Activated T-cell treated with anti-CD3 and anti-CD28 coated beads, Interleukin-2, amount 50 U/mL, for 72 hours (primary cell): ENCODE measurements around the gene GPS2. TPM values are rescaled to one million over a fixed set of nuclear protein-coding genes. Genes with fewer than 3 reads are reported as not detected.

ENCODE experiments used
- ATAC-seq, 2 donors: fragments of 150-1000 bp; cut with Tn5 transposase; replicated peaks in 1 of 2; 2 replicates each; pipeline ENCODE4 v1.10.0; 2021; ENCODE audit warnings: moderate library complexity in 2 of 2, mild to moderate bottlenecking in 1 of 2
- DNase-seq, 2 donors: peaks; one replicate each; pipeline ENCODE4 v3.0.0; 2021 to 2022; ENCODE audit warnings: mixed read lengths in 1 of 2
- H3K27ac Mint-ChIP-seq: one replicate; pipeline ENCODE4 v1.8.0; 2022; ENCODE audit warnings: mild to moderate bottlenecking, moderate library complexity, mixed read lengths
- H3K27me3 Mint-ChIP-seq: one replicate; pipeline ENCODE4 v1.8.0; 2022; ENCODE audit warnings: low read depth, mixed read lengths
- H3K36me3 Mint-ChIP-seq, 2 donors: one replicate each; pipeline ENCODE4 v1.8.0; 2022; ENCODE audit warnings: mixed read lengths in 2 of 2, mild to moderate bottlenecking in 1 of 2; ENCODE audit not compliant: insufficient read depth in 2 of 2
- H3K4me1 Mint-ChIP-seq: one replicate; pipeline ENCODE4 v1.8.0; 2022; ENCODE audit warnings: low read depth, mixed read lengths
- H3K4me3 Mint-ChIP-seq, 2 donors: one replicate each; pipeline ENCODE4 v1.8.0; 2022; ENCODE audit warnings: mild to moderate bottlenecking in 2 of 2, mixed read lengths in 2 of 2, moderate library complexity in 2 of 2
- H3K9me3 Mint-ChIP-seq, 2 donors: one replicate each; pipeline ENCODE4 v1.8.0; 2022; ENCODE audit warnings: mixed read lengths in 2 of 2
- total RNA-seq, 2 donors: library from RNA; stranded (reverse); gene quantifications; one replicate each; pipeline ENCODE4 v1.2.3, GENCODE V29; 2022

Gene GPS2
- total RNA-seq, 2 donors from 2014 or later, result 50.5 to 50.7 TPM

- peaks cover 0 to 9% of the 10 kb centered on the region in 2 donors for H3K36me3 Mint-ChIP-seq
- no peak overlapping the region for H3K4me3 Mint-ChIP-seq
Observed at GRCh38 chr17:7322520-7323194, 7.5 kb upstream of the GPS2 start.

GRCh38 chr17:7321466-7321865 lies 6.3 kb upstream of the GPS2 start:
- Mint-ChIP-seq H3K36me3 (peaks cover 2 to 10% of the 10 kb centered on the region in 2 donors), H3K9me3 (no peaks in the 10 kb centered on the region), H3K4me3 (no peak overlapping the region), H3K27me3 (no peaks in the 10 kb centered on the region), H3K27ac (no peak overlapping the region), H3K4me1 (peaks cover 2% of the 10 kb centered on the region)
- no peak for ATAC-seq
- no peak for DNase-seq

More at GRCh38 chr17:7322520-7323194, 7.5 kb upstream of the GPS2 start:
- DNase-seq, result no peak
- ATAC-seq, result no peak
- Mint-ChIP-seq H3K27ac (no peak overlapping the region), H3K4me1 (peaks cover 3% of the 10 kb centered on the region), H3K9me3 (no peaks in the 10 kb centered on the region), H3K27me3 (no peaks in the 10 kb centered on the region)

- Mint-ChIP-seq H3K27ac (peak overlapping the region; percentile 55), H3K27me3 (no peaks in the 10 kb centered on the region), H3K4me1 (peaks cover 28% of the 10 kb centered on the region), H3K9me3 (no peaks in the 10 kb centered on the region), H3K4me3 (no peak overlapping the region), H3K36me3 (peaks cover 3 to 4% of the 10 kb centered on the region in 2 donors)
- DNase-seq (no peak), ATAC-seq (no peak)
Observed at GRCh38 chr17:7318121-7318860, 3.1 kb upstream of the GPS2 start.

- H3K27me3 Mint-ChIP-seq, result no peaks in the 10 kb centered on the region
- no peak overlapping the region for H3K27ac Mint-ChIP-seq
- H3K4me1 Mint-ChIP-seq, result peaks cover 38% of the 10 kb centered on the region
- H3K4me3 Mint-ChIP-seq, result peak overlapping the region in 1 of 2 donors; percentile 49
- H3K9me3 Mint-ChIP-seq, result no peaks in the 10 kb centered on the region
- ATAC-seq (no peak), DNase-seq (no peak)
- peaks cover 5 to 9% of the 10 kb centered on the region in 2 donors for H3K36me3 Mint-ChIP-seq
Observed at GRCh38 chr17:7317161-7317803, 2.1 kb upstream of the GPS2 start.

- DNase-seq, result no peak
- no peaks in the 10 kb centered on the region for H3K9me3 Mint-ChIP-seq
- H3K4me3 Mint-ChIP-seq, result peak overlapping the region; percentile 72 to 93
- peaks cover 14 to 17% of the 10 kb centered on the region in 2 donors for H3K36me3 Mint-ChIP-seq
- H3K27me3 Mint-ChIP-seq, result no peaks in the 10 kb centered on the region
- H3K4me1 Mint-ChIP-seq, result peaks cover 54% of the 10 kb centered on the region
- no peak for ATAC-seq
- peak overlapping the region; percentile 30 for H3K27ac Mint-ChIP-seq
Observed at GRCh38 chr17:7315570-7316235, 543 bp upstream of the GPS2 start.

- Mint-ChIP-seq H3K4me3 (peak overlapping the region; percentile 90 to 96), H3K27ac (peak overlapping the region; percentile 92), H3K4me1 (peaks cover 70% of the 10 kb centered on the region), H3K9me3 (no peaks in the 10 kb centered on the region), H3K27me3 (no peaks in the 10 kb centered on the region), H3K36me3 (peaks cover 26 to 33% of the 10 kb centered on the region in 2 donors)
- DNase-seq (no peak), ATAC-seq (no peak)
Observed at GRCh38 chr17:7313890-7314718, 1.1 kb downstream of the GPS2 start.

- Mint-ChIP-seq H3K9me3 (no peaks in the 10 kb centered on the region), H3K27me3 (no peaks in the 10 kb centered on the region), H3K4me3 (peak overlapping the region; percentile 7 to 90), H3K36me3 (peaks cover 30 to 40% of the 10 kb centered on the region in 2 donors), H3K4me1 (peaks cover 75% of the 10 kb centered on the region), H3K27ac (peak overlapping the region; percentile 18)
- ATAC-seq, result no peak
- DNase-seq, result no peak
Observed at GRCh38 chr17:7313088-7313889, 1.9 kb downstream of the GPS2 start.

- no peak for ATAC-seq
- DNase-seq, result no peak
- Mint-ChIP-seq H3K4me1 (peaks cover 75% of the 10 kb centered on the region), H3K4me3 (peak overlapping the region; percentile 8 to 24), H3K9me3 (no peaks in the 10 kb centered on the region), H3K27me3 (no peaks in the 10 kb centered on the region), H3K36me3 (peaks cover 30 to 41% of the 10 kb centered on the region in 2 donors), H3K27ac (peak overlapping the region; percentile 18)
Observed at GRCh38 chr17:7312432-7313087, 2.6 kb downstream of the GPS2 start.

GRCh38 chr17:7311110-7311705 lies 4.0 kb downstream of the GPS2 start:
- Mint-ChIP-seq H3K4me3 (peak overlapping the region; percentile 85 to 94), H3K36me3 (peaks cover 30 to 38% of the 10 kb centered on the region in 2 donors), H3K4me1 (peaks cover 77% of the 10 kb centered on the region), H3K27ac (peak overlapping the region; percentile 87), H3K9me3 (no peaks in the 10 kb centered on the region), H3K27me3 (no peaks in the 10 kb centered on the region)
- DNase-seq (no peak), ATAC-seq (no peak)

GRCh38 chr17:7309628-7310027 lies 5.5 kb downstream of the GPS2 start:
- peak overlapping the region; percentile 85 to 94 for H3K4me3 Mint-ChIP-seq
- DNase-seq (no peak), ATAC-seq (no peak)
- H3K9me3 Mint-ChIP-seq, result no peaks in the 10 kb centered on the region
- H3K27me3 Mint-ChIP-seq, result no peaks in the 10 kb centered on the region
- peaks cover 30 to 38% of the 10 kb centered on the region in 2 donors for H3K36me3 Mint-ChIP-seq
- peak overlapping the region; percentile 81 for H3K27ac Mint-ChIP-seq
- peaks cover 66% of the 10 kb centered on the region for H3K4me1 Mint-ChIP-seq
